ENCODE data around the gene HAUS6. TPM values are rescaled to one million over a fixed set of nuclear protein-coding genes. Genes with fewer than 3 reads are reported as not detected.
A peak's percentile ranks its signal among the peaks of the same experiment; 100 is the strongest.

Gene HAUS6
- total RNA-seq, 4 donors from 2014 or later: 5.6 to 13.7 (median 10.6) TPM

DNA sequence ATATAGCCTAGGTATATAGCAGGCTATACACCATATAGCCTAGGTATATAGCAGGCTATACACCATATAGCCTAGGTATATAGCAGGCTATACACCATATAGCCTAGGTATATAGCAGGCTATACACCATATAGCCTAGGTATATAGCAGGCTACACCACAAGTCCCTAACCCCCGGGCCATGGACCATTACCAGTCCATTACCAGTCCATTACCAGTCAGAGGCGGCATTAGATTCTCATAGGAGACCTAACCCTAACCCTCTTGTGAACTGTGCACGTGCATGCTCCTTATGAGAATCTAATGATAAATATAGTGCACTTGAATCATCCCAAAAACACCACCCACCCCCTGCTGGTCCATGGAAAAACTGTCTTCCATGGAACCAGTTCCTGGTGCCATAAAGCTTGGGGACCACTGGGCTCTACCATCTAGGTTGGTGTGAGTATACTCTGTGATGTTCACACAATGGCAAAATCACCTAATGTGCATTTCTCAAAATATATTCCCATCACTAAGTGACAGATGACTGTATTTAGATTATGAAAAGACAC lies 19.9 kb upstream of the HAUS6 start:
- peak in 1 of 2 donors; percentile 28 for DNase-seq (ENCODE audit: low spot score in 2 of 2)
- H3K4me1 ChIP-seq: peaks cover 67% of the 10 kb centered on the region
- H3K27ac ChIP-seq: no peak overlapping the region
- TF ChIP-seq POLR2A (IDR thresholded peaks at IDR 0.05) (no peak), EP300 (IDR thresholded peaks at IDR 0.05) (no peak), POLR2AphosphoS5 (IDR thresholded peaks at IDR 0.05) (no peak)
- TF ChIP-seq, protein P1, sequence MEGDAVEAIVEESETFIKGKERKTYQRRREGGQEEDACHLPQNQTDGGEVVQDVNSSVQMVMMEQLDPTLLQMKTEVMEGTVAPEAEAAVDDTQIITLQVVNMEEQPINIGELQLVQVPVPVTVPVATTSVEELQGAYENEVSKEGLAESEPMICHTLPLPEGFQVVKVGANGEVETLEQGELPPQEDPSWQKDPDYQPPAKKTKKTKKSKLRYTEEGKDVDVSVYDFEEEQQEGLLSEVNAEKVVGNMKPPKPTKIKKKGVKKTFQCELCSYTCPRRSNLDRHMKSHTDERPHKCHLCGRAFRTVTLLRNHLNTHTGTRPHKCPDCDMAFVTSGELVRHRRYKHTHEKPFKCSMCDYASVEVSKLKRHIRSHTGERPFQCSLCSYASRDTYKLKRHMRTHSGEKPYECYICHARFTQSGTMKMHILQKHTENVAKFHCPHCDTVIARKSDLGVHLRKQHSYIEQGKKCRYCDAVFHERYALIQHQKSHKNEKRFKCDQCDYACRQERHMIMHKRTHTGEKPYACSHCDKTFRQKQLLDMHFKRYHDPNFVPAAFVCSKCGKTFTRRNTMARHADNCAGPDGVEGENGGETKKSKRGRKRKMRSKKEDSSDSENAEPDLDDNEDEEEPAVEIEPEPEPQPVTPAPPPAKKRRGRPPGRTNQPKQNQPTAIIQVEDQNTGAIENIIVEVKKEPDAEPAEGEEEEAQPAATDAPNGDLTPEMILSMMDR (IDR thresholded peaks at IDR 0.05): no peak
- no peak overlapping the region for H3K4me3 ChIP-seq
- WGBS: 85% methylated on average over 3 of the region's 3 CpGs
- peaks cover 59% of the 10 kb centered on the region for H3K36me3 ChIP-seq
- H3K27me3 ChIP-seq: no peaks in the 10 kb centered on the region
- H3K9me3 ChIP-seq: no peaks in the 10 kb centered on the region

DNA sequence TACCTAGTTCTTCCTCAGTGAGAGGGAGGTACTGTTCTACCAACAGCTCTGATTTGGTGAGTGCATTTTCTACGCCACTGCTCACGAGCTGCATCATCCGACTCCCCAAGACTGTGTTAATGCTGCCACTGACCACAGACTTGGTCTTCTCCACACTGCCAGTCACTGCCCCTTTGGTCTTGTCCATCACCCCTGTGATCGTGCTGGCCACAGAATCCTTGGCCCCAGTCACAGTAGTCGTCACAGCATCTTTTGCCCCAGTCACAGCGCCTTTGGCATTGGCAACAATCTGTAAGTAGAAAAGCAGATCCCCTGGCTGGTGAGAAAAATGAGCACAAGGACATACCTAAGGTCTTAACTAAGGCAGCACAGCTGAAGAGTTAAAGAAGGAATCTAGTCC lies 18.2 kb upstream of the HAUS6 start:
- Histone ChIP-seq H3K36me3 (peaks cover 76% of the 10 kb centered on the region), H3K27me3 (no peaks in the 10 kb centered on the region), H3K9me3 (no peaks in the 10 kb centered on the region), H3K27ac (no peak overlapping the region), H3K4me1 (peaks cover 83% of the 10 kb centered on the region), H3K4me3 (no peak overlapping the region)
- 83% methylated on average over 6 of the region's 6 CpGs for WGBS
- TF ChIP-seq, protein P1 (IDR thresholded peaks at IDR 0.05): no peak
- TF ChIP-seq EP300 (IDR thresholded peaks at IDR 0.05): no peak
- TF ChIP-seq POLR2A (IDR thresholded peaks at IDR 0.05): no peak
- TF ChIP-seq POLR2AphosphoS5 (IDR thresholded peaks at IDR 0.05): no peak
- peak in 1 of 2 donors; percentile 8 for DNase-seq (ENCODE audit: low spot score in 2 of 2)

DNA sequence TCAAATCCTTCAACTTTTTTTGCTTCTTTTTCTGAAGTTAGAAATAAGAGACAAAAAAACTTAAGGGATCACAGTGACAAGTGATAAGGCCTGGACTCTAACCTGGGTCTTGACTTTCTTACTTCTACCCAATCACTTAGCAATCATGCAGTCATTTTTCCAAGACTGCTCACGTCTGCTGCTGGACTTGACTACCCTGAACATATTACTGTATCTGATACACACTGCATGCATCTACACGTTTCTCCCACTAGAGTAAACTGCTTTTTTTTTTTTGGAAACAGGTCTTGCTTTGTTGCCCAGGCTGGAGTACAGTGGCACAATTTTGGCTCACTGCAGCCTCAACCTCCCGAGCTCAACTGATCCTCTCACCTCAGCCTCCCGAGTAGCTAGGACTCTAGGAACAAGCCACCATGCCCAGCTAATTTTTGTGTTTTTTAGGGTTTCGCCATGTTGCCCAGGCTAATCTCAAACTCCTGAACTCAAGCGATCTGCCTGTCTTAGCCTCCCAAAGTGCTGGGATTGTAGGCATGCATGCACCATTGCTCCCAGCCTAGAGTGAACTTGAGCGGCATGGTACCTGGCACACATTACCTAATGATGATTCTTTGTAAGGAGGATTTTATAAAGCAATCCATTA lies 17.2 kb upstream of the HAUS6 start:
- peak in 1 of 2 donors; percentile 2 for DNase-seq (ENCODE audit: low spot score in 2 of 2)
- Histone ChIP-seq H3K4me1 (peaks cover 79% of the 10 kb centered on the region), H3K4me3 (no peak overlapping the region), H3K27ac (peak overlapping the region; percentile 76), H3K9me3 (no peaks in the 10 kb centered on the region), H3K36me3 (peaks cover 77% of the 10 kb centered on the region), H3K27me3 (no peaks in the 10 kb centered on the region)
- TF ChIP-seq EP300 (IDR thresholded peaks at IDR 0.05) (no peak), POLR2AphosphoS5 (IDR thresholded peaks at IDR 0.05) (no peak), POLR2A (IDR thresholded peaks at IDR 0.05) (no peak)
- TF ChIP-seq, protein P1 (IDR thresholded peaks at IDR 0.05): no peak
- 72% methylated on average over 7 of the region's 7 CpGs for WGBS

DNA sequence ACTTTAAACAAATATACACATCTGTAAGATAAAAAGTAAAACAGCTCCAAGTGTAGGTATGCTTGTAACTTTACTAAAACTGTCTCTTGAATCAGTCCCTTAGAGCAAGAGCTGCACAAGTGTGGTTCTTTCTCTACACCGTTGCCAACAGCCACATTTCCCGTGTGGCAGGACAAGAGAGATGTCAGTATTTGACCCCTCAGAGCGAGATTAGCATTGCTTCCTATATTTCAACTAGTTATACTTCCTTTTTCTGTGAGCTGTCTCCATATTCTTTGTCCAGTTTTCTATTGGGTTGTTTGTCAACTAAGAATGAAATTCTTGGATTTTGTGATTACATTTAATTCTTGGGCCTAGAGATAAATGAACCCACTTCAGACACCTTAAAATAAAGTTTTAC lies 16.5 kb upstream of the HAUS6 start:
- Histone ChIP-seq H3K9me3 (no peaks in the 10 kb centered on the region), H3K36me3 (peaks cover 84% of the 10 kb centered on the region), H3K4me1 (peaks cover 73% of the 10 kb centered on the region), H3K27me3 (no peaks in the 10 kb centered on the region), H3K27ac (peak overlapping the region; percentile 76), H3K4me3 (no peak overlapping the region)
- TF ChIP-seq POLR2AphosphoS5 (IDR thresholded peaks at IDR 0.05) (no peak), POLR2A (IDR thresholded peaks at IDR 0.05) (no peak), EP300 (IDR thresholded peaks at IDR 0.05) (no peak)
- TF ChIP-seq, protein P1 (IDR thresholded peaks at IDR 0.05): no peak
- WGBS: 66% methylated on average over 3 of the region's 3 CpGs
- peak in 1 of 2 donors; percentile 7 for DNase-seq (ENCODE audit: low spot score in 2 of 2)

- 94% methylated on average over 5 of the region's 5 CpGs for WGBS
- no peak for TF ChIP-seq POLR2A (IDR thresholded peaks at IDR 0.05)
- TF ChIP-seq EP300 (IDR thresholded peaks at IDR 0.05): no peak
- TF ChIP-seq, protein P1 (IDR thresholded peaks at IDR 0.05): no peak
- no peak for TF ChIP-seq POLR2AphosphoS5 (IDR thresholded peaks at IDR 0.05)
- Histone ChIP-seq H3K27ac (peak overlapping the region; percentile 48), H3K9me3 (no peaks in the 10 kb centered on the region), H3K4me3 (no peak overlapping the region), H3K4me1 (peaks cover 54% of the 10 kb centered on the region), H3K36me3 (peaks cover 78% of the 10 kb centered on the region), H3K27me3 (no peaks in the 10 kb centered on the region)
- DNase-seq (ENCODE audit: low spot score in 2 of 2): peak in 1 of 2 donors; percentile 18
Observed at GRCh38 chr9:19117039-19117716, 14.5 kb upstream of the HAUS6 start.
